ENCODE data around the gene ADGRV1. TPM values are rescaled to one million over a fixed set of nuclear protein-coding genes. Genes with fewer than 3 reads are reported as not detected.

Gene ADGRV1
- total RNA-seq, 1 experiment from 2014 or later = 64.8 TPM

DNA sequence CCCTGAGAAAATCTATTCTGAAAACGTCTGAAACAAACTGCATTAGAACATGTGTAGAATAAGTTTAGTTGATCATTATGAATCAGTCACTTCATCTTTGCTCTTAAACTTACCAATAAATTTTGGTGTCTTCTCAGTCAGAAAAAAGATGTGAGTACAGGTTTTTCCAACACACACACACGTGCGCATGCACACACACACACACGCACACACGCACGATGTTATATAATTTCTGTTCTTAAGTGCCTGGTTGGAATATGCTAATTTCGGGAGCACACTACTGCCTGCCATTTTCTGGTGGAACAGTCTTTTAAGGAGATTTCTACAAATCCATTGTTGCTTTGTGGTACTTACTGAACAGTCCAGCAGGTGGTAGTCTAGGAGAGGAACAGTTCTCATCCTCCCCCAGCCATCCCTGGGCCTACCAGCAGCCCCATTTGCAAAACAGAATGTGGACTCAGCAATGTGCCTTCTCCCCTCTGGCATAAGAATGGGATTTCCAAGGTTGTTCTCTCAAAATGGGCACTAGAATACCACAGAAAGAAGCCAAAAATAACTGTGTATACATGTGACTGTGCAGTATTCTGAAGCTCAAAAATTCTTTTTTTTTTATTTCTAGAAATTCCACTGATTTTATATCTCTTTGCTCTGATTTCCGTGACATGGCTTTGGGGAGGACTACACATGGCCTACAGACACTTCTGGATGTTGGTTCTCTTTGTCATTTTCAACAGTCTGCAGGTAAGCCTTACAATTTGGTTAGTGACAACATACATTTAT is 543.2 kb downstream of the ADGRV1 start:
- DNase-seq = peak; percentile 70
- no peak overlapping the region for H3K23ac ChIP-seq (ENCODE audit: insufficient read length, low read depth, low read length)
- no peaks in the 10 kb centered on the region for H3K9me3 ChIP-seq (ENCODE audit: control insufficient read depth, low read depth, low read length)
- no peaks in the 10 kb centered on the region for H3K27me3 ChIP-seq (ENCODE audit: insufficient read depth, low read length)
- no peak overlapping the region for H4K8ac ChIP-seq (replicated peaks; ENCODE audit: insufficient read length, low read depth, low read length)
- peaks cover 2% of the 10 kb centered on the region for H4K20me1 ChIP-seq (ENCODE audit: control insufficient read depth, insufficient read depth, insufficient read length)
- no peaks in the 10 kb centered on the region for H3K79me1 ChIP-seq (ENCODE audit: insufficient read depth, low read depth, low read length, poor library complexity, severe bottlenecking)
- peak overlapping the region; percentile 61 for H2BK120ac ChIP-seq (ENCODE audit: low read depth, low read length, poor library complexity, severe bottlenecking)
- Mint-ChIP-seq H3K27ac (no peak overlapping the region; a peak in 3 of 7 replicates), H3K9me3 (peaks cover 9 to 12% of the 10 kb centered on the region in 2 experiments; a peak in 3 of 5 replicates), H3K36me3 (ENCODE audit: insufficient read depth in 1 of 3, low read depth in 3 of 3) (peaks cover 24 to 35% (median 25%) of the 10 kb centered on the region in 3 experiments), H3K27me3 (ENCODE audit: low read depth) (no peaks in the 10 kb centered on the region), H3K4me3 (no peak overlapping the region), H3K4me1 (peaks cover 30 to 37% of the 10 kb centered on the region in 2 experiments)
- TF ChIP-seq, protein P1, sequence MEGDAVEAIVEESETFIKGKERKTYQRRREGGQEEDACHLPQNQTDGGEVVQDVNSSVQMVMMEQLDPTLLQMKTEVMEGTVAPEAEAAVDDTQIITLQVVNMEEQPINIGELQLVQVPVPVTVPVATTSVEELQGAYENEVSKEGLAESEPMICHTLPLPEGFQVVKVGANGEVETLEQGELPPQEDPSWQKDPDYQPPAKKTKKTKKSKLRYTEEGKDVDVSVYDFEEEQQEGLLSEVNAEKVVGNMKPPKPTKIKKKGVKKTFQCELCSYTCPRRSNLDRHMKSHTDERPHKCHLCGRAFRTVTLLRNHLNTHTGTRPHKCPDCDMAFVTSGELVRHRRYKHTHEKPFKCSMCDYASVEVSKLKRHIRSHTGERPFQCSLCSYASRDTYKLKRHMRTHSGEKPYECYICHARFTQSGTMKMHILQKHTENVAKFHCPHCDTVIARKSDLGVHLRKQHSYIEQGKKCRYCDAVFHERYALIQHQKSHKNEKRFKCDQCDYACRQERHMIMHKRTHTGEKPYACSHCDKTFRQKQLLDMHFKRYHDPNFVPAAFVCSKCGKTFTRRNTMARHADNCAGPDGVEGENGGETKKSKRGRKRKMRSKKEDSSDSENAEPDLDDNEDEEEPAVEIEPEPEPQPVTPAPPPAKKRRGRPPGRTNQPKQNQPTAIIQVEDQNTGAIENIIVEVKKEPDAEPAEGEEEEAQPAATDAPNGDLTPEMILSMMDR (conservative IDR thresholded peaks at IDR 0.05) = peak; percentile 79
- no peak overlapping the region for H3K14ac ChIP-seq (ENCODE audit: insufficient read depth, low read length)
- no peak overlapping the region for H4K5ac ChIP-seq (ENCODE audit: insufficient read length, low read depth, low read length)
- no peak overlapping the region for H2BK5ac ChIP-seq (ENCODE audit: insufficient read length, low read length)
- no peak overlapping the region for H3K27ac ChIP-seq (ENCODE audit: insufficient read length, low read depth, low read length)
- no peaks in the 10 kb centered on the region for H3K23me2 ChIP-seq (ENCODE audit: insufficient read length, low read depth, low read length, poor library complexity, severe bottlenecking)
- no peak overlapping the region for H2AFZ ChIP-seq (ENCODE audit: low read length)
- no peak overlapping the region for H2BK15ac ChIP-seq (ENCODE audit: low read depth, low read length)
- no peak overlapping the region for H3K9ac ChIP-seq (ENCODE audit: extremely low read depth, insufficient read length, low read length)
- H2AK5ac ChIP-seq (ENCODE audit: insufficient read length, low read length) = no peak overlapping the region
- no peak overlapping the region for H3K4me2 ChIP-seq (ENCODE audit: insufficient read depth, insufficient read length, low read length)
- peaks cover 7% of the 10 kb centered on the region; the same call in 1 of the 2 replicates for H3K4me1 ChIP-seq (ENCODE audit: insufficient read depth, low read length)
- no CpG with 5 or more reads among the region's 8 CpGs for WGBS (ENCODE audit: extremely low coverage, insufficient read length, low lambda C conversion rate)
- no peak overlapping the region for H2BK20ac ChIP-seq (ENCODE audit: low read depth, low read length, poor library complexity, severe bottlenecking)
- no peak overlapping the region for H3T11ph ChIP-seq (ENCODE audit: low read length)
- H3K79me2 ChIP-seq (ENCODE audit: insufficient read depth, low read length) = no peaks in the 10 kb centered on the region
- no peak overlapping the region for H3K4ac ChIP-seq (ENCODE audit: low read depth, low read length)
- no peak overlapping the region for H3K56ac ChIP-seq (ENCODE audit: insufficient read length, low read depth, low read length)
- no peak overlapping the region for H4K91ac ChIP-seq (ENCODE audit: insufficient read length, low read depth, low read length)
- H3K18ac ChIP-seq (ENCODE audit: insufficient read length, low read depth, low read length) = no peak overlapping the region
- no peak overlapping the region for H2BK12ac ChIP-seq (ENCODE audit: insufficient read length, low read depth, low read length)

All from H9 (cell line).